K562 (cell line): ENCODE measurements around the gene PI4KA. TPM values are rescaled to one million over a fixed set of nuclear protein-coding genes. Genes with fewer than 3 reads are reported as not detected.

Source experiments
- BHLHE40 ChIP-seq: IDR thresholded peaks from 2 replicates; pipeline ENCODE4 v1.6.1; 2011; ENCODE audit warnings: low read length, improper control_type of control experiment
- CREB5 ChIP-seq: fragments of 250-450 bp; sonication (Bioruptor Pico); IDR thresholded peaks from 2 replicates; pipeline ENCODE4 v1.5.0; 2020; ENCODE audit warnings: mild to moderate bottlenecking
- ELF4 ChIP-seq: fragments of 450-650 bp; formaldehyde crosslinking; IDR thresholded peaks from 2 replicates; pipeline ENCODE4 v1.4.0; 2022; ENCODE audit warnings: missing genetic modification characterization
- FOXA3 ChIP-seq, 2 experiments: fragments of 450-650 bp in 1 of 2; sonication (generic) in 1 of 2; formaldehyde crosslinking; IDR thresholded peaks in 1 of 2; conservative IDR thresholded peaks in 1 of 2; 2 replicates each; pipeline versions ENCODE4 v1.4.0 to v1.8.0; 2020 to 2022; ENCODE audit warnings: mild to moderate bottlenecking in 2 of 2, missing genetic modification reagents in 1 of 2
- PHB ChIP-seq: fragments of 250-450 bp; sonication (Bioruptor Pico); IDR thresholded peaks from 2 replicates; pipeline ENCODE4 v1.5.0; 2021
- PKNOX1 ChIP-seq: fragments of 450-650 bp; IDR thresholded peaks from 2 replicates; pipeline ENCODE4 v1.6.1; 2016
- SMARCE1 ChIP-seq: fragments of 450-650 bp; IDR thresholded peaks from 2 replicates; pipeline ENCODE4 v1.7.1; 2016; ENCODE audit warnings: mild to moderate bottlenecking
- STAG1 ChIP-seq: sonication (generic); formaldehyde crosslinking; IDR thresholded peaks from 2 replicates; pipeline ENCODE4 v1.5.0; 2020; ENCODE audit warnings: missing genetic modification reagents, borderline replicate concordance
- TCF3 ChIP-seq: sonication (generic); formaldehyde crosslinking; IDR thresholded peaks from 2 replicates; pipeline ENCODE4 v1.4.0; 2020; ENCODE audit warnings: mild to moderate bottlenecking, missing genetic modification reagents
- TRIM24 ChIP-seq, 2 experiments: fragments of 450-650 bp; IDR thresholded peaks; 2 replicates each; pipeline ENCODE4 v1.6.1; 2016
- ZNF212 ChIP-seq: fragments of 450-650 bp; formaldehyde crosslinking; IDR thresholded peaks from 2 replicates; pipeline ENCODE4 v1.4.0; 2020; ENCODE audit warnings: mild to moderate bottlenecking
- ZNF316 ChIP-seq: fragments of 450-650 bp; IDR thresholded peaks from 2 replicates; pipeline ENCODE4 v1.6.1; 2016
- polyA plus RNA-seq, 8 experiments: library from polyadenylated mRNA; depleted of rRNA in 4 of 8; stranded (reverse) in 5 of 8; unstranded in 3 of 8; fragments of >200 nt; fragmentation: Nextera tagmentation in 2 of 8; fragmentation: Illumina TruSeq in 1 of 8; extraction: Ambion mirVana in 2 of 8; extraction: Trizol in 1 of 8; gene quantifications; 2 replicates each; pipeline versions ENCODE4 v1.2.1 to v1.2.3, GENCODE V29; 2011 to 2014; ENCODE audit warnings: inconsistent platforms in 1 of 8, missing spikeins in 1 of 8
- total RNA-seq, 7 experiments: library from RNA; depleted of rRNA in 6 of 7; stranded (reverse); fragments of >200 nt in 6 of 7; fragmentation: Illumina TruSeq in 2 of 7; extraction: Trizol in 2 of 7; gene quantifications; 2 replicates each; pipeline versions ENCODE4 v1.2.1 to v1.2.3, GENCODE V29; 2011 to 2021; ENCODE audit warnings: low replicate concordance in 1 of 7
- TF ChIP-seq, protein P1 (sequence below), 3 experiments: fragments of 200-800 bp in 1 of 3; fragments of 250-450 bp in 1 of 3; fragments of 450-650 bp in 1 of 3; sonication (Bioruptor Pico) in 1 of 3; sonication (Bioruptor generic) in 1 of 3; formaldehyde crosslinking in 1 of 3; IDR thresholded peaks; 2 replicates each; pipeline versions ENCODE4 v1.6.1 to v1.8.0; 2016 to 2022; ENCODE audit warnings: mild to moderate bottlenecking in 2 of 3, missing genetic modification characterization in 2 of 3, missing compliant biosample characterization in 1 of 3, moderate library complexity in 1 of 3
- TF ChIP-seq, protein P2 (sequence below): sonication (generic); formaldehyde crosslinking; IDR thresholded peaks from 2 replicates; pipeline ENCODE4 v1.8.0; 2022; ENCODE audit warnings: missing genetic modification reagents, mild to moderate bottlenecking, moderate library complexity, borderline replicate concordance
- TF ChIP-seq, protein P3 (sequence below): sonication (generic); formaldehyde crosslinking; IDR thresholded peaks from 2 replicates; pipeline ENCODE4 v1.8.0; 2022; ENCODE audit warnings: mild to moderate bottlenecking, missing genetic modification reagents
- TF ChIP-seq, protein P4 (sequence below), 3 experiments: IDR thresholded peaks in 2 of 3; conservative IDR thresholded peaks in 1 of 3; 2 replicates each; pipeline ENCODE4 v1.5.1; 2011 to 2012; ENCODE audit warnings: low read length in 3 of 3, mild to moderate bottlenecking in 3 of 3, control low read depth in 2 of 3, improper control_type of control experiment in 1 of 3, inconsistent platforms in 1 of 3, low read depth in 1 of 3, mixed read lengths in 1 of 3, moderate library complexity in 1 of 3; ENCODE audit not compliant: insufficient read depth in 2 of 3

PI4KA gene
- total and polyA plus RNA-seq, 9 of the 15 experiments (the other 6 are each of a cell fraction or from before 2014, with no cell fraction given) = 7.3 to 187 (median 84.7) TPM

DNA sequence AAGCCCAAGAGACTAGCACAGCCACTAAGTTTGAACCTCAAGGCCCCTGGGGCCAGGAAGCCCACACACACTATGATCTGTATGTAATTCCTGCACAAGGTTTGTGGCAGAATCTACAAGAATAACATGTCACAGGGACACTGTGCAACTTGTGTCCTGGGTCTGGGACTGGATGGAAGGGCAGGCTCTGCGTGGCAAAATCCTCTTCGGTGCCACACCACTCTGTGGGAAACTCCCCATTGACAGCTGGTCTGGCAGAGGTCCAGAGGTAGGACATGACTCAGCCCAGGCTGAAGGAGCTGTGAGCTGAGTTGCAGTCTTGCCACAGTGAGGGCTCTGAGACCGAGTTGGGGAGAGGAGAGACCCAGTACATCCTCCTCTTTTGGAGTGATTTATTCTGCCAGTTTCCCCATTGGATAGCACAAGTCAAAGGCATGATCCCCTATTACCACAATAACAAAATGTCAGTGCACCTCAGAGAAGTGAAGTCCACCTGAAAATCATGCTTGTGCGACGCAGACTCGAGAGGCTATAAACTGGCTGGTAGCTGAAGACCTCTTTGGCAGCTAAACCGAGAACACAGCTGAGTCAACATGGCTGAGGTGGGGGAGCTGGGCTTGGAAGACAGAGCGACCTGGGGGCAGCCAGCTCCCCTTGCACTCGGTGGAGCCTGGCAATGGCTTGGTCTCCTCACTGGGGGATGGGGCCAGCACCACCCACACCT lies 108.0 kb downstream of the PI4KA start (continued):
- TF ChIP-seq, protein P1, sequence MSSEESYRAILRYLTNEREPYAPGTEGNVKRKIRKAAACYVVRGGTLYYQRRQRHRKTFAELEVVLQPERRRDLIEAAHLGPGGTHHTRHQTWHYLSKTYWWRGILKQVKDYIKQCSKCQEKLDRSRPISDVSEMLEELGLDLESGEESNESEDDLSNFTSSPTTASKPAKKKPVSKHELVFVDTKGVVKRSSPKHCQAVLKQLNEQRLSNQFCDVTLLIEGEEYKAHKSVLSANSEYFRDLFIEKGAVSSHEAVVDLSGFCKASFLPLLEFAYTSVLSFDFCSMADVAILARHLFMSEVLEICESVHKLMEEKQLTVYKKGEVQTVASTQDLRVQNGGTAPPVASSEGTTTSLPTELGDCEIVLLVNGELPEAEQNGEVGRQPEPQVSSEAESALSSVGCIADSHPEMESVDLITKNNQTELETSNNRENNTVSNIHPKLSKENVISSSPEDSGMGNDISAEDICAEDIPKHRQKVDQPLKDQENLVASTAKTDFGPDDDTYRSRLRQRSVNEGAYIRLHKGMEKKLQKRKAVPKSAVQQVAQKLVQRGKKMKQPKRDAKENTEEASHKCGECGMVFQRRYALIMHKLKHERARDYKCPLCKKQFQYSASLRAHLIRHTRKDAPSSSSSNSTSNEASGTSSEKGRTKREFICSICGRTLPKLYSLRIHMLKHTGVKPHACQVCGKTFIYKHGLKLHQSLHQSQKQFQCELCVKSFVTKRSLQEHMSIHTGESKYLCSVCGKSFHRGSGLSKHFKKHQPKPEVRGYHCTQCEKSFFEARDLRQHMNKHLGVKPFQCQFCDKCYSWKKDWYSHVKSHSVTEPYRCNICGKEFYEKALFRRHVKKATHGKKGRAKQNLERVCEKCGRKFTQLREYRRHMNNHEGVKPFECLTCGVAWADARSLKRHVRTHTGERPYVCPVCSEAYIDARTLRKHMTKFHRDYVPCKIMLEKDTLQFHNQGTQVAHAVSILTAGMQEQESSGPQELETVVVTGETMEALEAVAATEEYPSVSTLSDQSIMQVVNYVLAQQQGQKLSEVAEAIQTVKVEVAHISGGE (CRISPR knock-in tag; IDR thresholded peaks at IDR 0.05) = 0 out of 6 replicates have a peak, but pooled peaks of 1 of the 3 experiments have one; percentile 13
- TF ChIP-seq FOXA3 (CRISPR knock-in tag; conservative IDR thresholded peaks at IDR 0.05 in 1 of 2, IDR thresholded peaks at IDR 0.05 in 1 of 2) (peak in 1 of 2 experiments; percentile 77; a peak in 1 of 4 replicates), PKNOX1 (peak; percentile 60), BHLHE40 (peak; percentile 57), TRIM24 (IDR thresholded peaks at IDR 0.05) (peak in 1 of 2 experiments; percentile 12; a peak in 1 of 4 replicates), ELF4 (CRISPR knock-in tag) (peak; percentile 62; the same call in 1 of the 2 replicates), STAG1 (CRISPR knock-in tag) (peak; percentile 41), ZNF212 (CRISPR knock-in tag) (no peak), CREB5 (no peak), TCF3 (CRISPR knock-in tag) (0 out of 2 replicates have a peak, but pooled peaks have one; percentile 37), ZNF316 (peak; percentile 26; the same call in 1 of the 2 replicates), PHB (CRISPR knock-in tag) (0 out of 2 replicates have a peak, but pooled peaks have one; percentile 14), SMARCE1 (0 out of 2 replicates have a peak, but pooled peaks have one; percentile 17)
- TF ChIP-seq, protein P2, sequence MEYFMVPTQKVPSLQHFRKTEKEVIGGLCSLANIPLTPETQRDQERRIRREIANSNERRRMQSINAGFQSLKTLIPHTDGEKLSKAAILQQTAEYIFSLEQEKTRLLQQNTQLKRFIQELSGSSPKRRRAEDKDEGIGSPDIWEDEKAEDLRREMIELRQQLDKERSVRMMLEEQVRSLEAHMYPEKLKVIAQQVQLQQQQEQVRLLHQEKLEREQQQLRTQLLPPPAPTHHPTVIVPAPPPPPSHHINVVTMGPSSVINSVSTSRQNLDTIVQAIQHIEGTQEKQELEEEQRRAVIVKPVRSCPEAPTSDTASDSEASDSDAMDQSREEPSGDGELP = peak; percentile 97
- TF ChIP-seq, protein P3, sequence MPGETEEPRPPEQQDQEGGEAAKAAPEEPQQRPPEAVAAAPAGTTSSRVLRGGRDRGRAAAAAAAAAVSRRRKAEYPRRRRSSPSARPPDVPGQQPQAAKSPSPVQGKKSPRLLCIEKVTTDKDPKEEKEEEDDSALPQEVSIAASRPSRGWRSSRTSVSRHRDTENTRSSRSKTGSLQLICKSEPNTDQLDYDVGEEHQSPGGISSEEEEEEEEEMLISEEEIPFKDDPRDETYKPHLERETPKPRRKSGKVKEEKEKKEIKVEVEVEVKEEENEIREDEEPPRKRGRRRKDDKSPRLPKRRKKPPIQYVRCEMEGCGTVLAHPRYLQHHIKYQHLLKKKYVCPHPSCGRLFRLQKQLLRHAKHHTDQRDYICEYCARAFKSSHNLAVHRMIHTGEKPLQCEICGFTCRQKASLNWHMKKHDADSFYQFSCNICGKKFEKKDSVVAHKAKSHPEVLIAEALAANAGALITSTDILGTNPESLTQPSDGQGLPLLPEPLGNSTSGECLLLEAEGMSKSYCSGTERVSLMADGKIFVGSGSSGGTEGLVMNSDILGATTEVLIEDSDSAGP = 0 out of 2 replicates have a peak, but pooled peaks have one; percentile 12
- TF ChIP-seq, protein P4, sequence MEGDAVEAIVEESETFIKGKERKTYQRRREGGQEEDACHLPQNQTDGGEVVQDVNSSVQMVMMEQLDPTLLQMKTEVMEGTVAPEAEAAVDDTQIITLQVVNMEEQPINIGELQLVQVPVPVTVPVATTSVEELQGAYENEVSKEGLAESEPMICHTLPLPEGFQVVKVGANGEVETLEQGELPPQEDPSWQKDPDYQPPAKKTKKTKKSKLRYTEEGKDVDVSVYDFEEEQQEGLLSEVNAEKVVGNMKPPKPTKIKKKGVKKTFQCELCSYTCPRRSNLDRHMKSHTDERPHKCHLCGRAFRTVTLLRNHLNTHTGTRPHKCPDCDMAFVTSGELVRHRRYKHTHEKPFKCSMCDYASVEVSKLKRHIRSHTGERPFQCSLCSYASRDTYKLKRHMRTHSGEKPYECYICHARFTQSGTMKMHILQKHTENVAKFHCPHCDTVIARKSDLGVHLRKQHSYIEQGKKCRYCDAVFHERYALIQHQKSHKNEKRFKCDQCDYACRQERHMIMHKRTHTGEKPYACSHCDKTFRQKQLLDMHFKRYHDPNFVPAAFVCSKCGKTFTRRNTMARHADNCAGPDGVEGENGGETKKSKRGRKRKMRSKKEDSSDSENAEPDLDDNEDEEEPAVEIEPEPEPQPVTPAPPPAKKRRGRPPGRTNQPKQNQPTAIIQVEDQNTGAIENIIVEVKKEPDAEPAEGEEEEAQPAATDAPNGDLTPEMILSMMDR (IDR thresholded peaks at IDR 0.05 in 2 of 3, conservative IDR thresholded peaks at IDR 0.05 in 1 of 3; ENCODE audit: insufficient read depth in 2 of 3, low read depth in 1 of 3, low read length in 3 of 3) = no peak
